Gastrocnemius medialis (tissue), 4 donors: Measurements from ENCODE around the gene PTPA. TPM values are rescaled to one million over a fixed set of nuclear protein-coding genes. Genes with fewer than 3 reads are reported as not detected.

Experiments used
- ATAC-seq, 2 donors: fragments of 150-250 bp; one replicate each; pipeline ENCODE4 v1.9.1; 2016
- DNase-seq, 2 donors: peaks; one replicate each; pipeline ENCODE4 v3.0.0-alpha.2; 2019
- H3K27ac ChIP-seq, 4 donors: fragments of 200-600 bp; sonication (generic); 1 replicate in 1 of 4; 2 replicates in 3 of 4; pipeline ENCODE4 v1.5.1; 2016 to 2018; ENCODE audit warnings: mild to moderate bottlenecking in 2 of 4, moderate library complexity in 1 of 4
- H3K27me3 ChIP-seq, 3 donors: fragments of 200-600 bp; sonication (generic) in 2 of 3; 1 replicate in 1 of 3; 2 replicates in 2 of 3; pipeline versions ENCODE4 v1.5.1 to v1.6.0; 2016 to 2019; ENCODE audit warnings: mild to moderate bottlenecking in 1 of 3, moderate library complexity in 1 of 3
- H3K36me3 ChIP-seq, 2 donors: fragments of 200-600 bp; sonication (generic) in 1 of 2; one replicate each; pipeline ENCODE4 v1.5.1; 2017 to 2018
- H3K4me1 ChIP-seq, 2 donors: fragments of 200-600 bp; sonication (generic) in 1 of 2; one replicate each; pipeline ENCODE4 v1.5.1; 2016 to 2017; ENCODE audit warnings: mild to moderate bottlenecking in 2 of 2
- H3K4me3 ChIP-seq, 4 donors: fragments of 200-600 bp; sonication (generic) in 3 of 4; 1 replicate in 1 of 4; 2 replicates in 3 of 4; pipeline ENCODE4 v1.5.1; 2016 to 2019; ENCODE audit warnings: mild to moderate bottlenecking in 2 of 4
- H3K9me3 ChIP-seq, 3 donors: fragments of 200-600 bp; sonication (generic) in 2 of 3; 1 replicate in 1 of 3; 2 replicates in 2 of 3; pipeline ENCODE4 v1.5.1; 2016 to 2019
- CTCF ChIP-seq, 5 experiments: fragments of 450-650 bp in 3 of 5; fragments of 200-600 bp in 2 of 5; sonication (generic) in 2 of 5; IDR thresholded peaks in 4 of 5; conservative IDR thresholded peaks in 1 of 5; 1 replicate in 4 of 5; 2 replicates in 1 of 5; pipeline ENCODE4 v1.5.1; 2016 to 2019; ENCODE audit warnings: antibody characterized with exemption in 5 of 5, mild to moderate bottlenecking in 3 of 5, moderate library complexity in 3 of 5
- POLR2A ChIP-seq, 2 donors: fragments of 450-650 bp; IDR thresholded peaks; one replicate each; pipeline ENCODE4 v1.6.1; 2017; ENCODE audit warnings: antibody characterized with exemption in 2 of 2, mild to moderate bottlenecking in 2 of 2, moderate library complexity in 2 of 2
- in situ Hi-C, 4 donors: fragments of 200-750 bp; cut with MboI; loops; one replicate each; pipeline versions ENCODE4 v1.15.0 to v1.8.0; 2017; ENCODE audit warnings: low sequenced_read_pairs in 4 of 4
- intact Hi-C: fragments of 100-400 bp; cut with DNase I; formaldehyde crosslinking; loops from one replicate; pipeline ENCODE4 v1.15.1; 2023; ENCODE audit warnings: low total_unique reads
- total RNA-seq, 4 donors: library from RNA; depleted of rRNA; stranded (reverse); fragments of >200 nt; gene quantifications; one replicate each; pipeline versions ENCODE4 v1.1.0 to v1.2.3, GENCODE V29; 2016

The PTPA gene
- total RNA-seq, 4 donors from 2014 or later = 37.6 to 71.6 (median 53.5) TPM

- no peaks in the 10 kb centered on the region for H3K36me3 ChIP-seq
- intact Hi-C loops = no loop called here
- ATAC-seq (peak; percentile 15 to 61), DNase-seq (peak in 1 of 2 donors; percentile 50)
- peaks cover 15 to 20% of the 10 kb centered on the region in 2 donors for H3K4me1 ChIP-seq
- H3K27me3 ChIP-seq = no peaks in the 10 kb centered on the region
- in situ Hi-C loops = no loop called here
- H3K4me3 ChIP-seq = no peak overlapping the region
- TF ChIP-seq CTCF (IDR thresholded peaks at IDR 0.05 in 4 of 5, conservative IDR thresholded peaks at IDR 0.05 in 1 of 5) = no peak
- TF ChIP-seq POLR2A (IDR thresholded peaks at IDR 0.05) = no peak
- peak overlapping the region; percentile 40 to 59 (median 48) for H3K27ac ChIP-seq
- no peaks in the 10 kb centered on the region for H3K9me3 ChIP-seq
These were observed 53.2 kb downstream of the PTPA start for GRCh38 chr9:129164246-129164930.

- H3K9me3 ChIP-seq = no peaks in the 10 kb centered on the region
- no peak overlapping the region for H3K27ac ChIP-seq
- ATAC-seq (no peak), DNase-seq (no peak)
- TF ChIP-seq POLR2A (IDR thresholded peaks at IDR 0.05) = no peak
- TF ChIP-seq CTCF (IDR thresholded peaks at IDR 0.05 in 4 of 5, conservative IDR thresholded peaks at IDR 0.05 in 1 of 5) = no peak
- H3K27me3 ChIP-seq = no peaks in the 10 kb centered on the region
- in situ Hi-C loops = no loop called here
- no peaks in the 10 kb centered on the region for H3K36me3 ChIP-seq
- H3K4me3 ChIP-seq = no peak overlapping the region
- intact Hi-C loops = no loop called here
- peaks cover 15 to 20% of the 10 kb centered on the region in 2 donors for H3K4me1 ChIP-seq
These were observed 54.0 kb downstream of the PTPA start for GRCh38 chr9:129165198-129165597.

GRCh38 chr9:129166623-129167557, 55.7 kb downstream of the PTPA start:
- DNase-seq = peak in 1 of 2 donors; percentile 33
- ATAC-seq = peak; percentile 48 to 66
- peak in 1 of 2 donors; percentile 20 for TF ChIP-seq POLR2A (IDR thresholded peaks at IDR 0.05)
- TF ChIP-seq CTCF (IDR thresholded peaks at IDR 0.05 in 4 of 5, conservative IDR thresholded peaks at IDR 0.05 in 1 of 5) = no peak
- Histone ChIP-seq H3K36me3 (no peaks in the 10 kb centered on the region), H3K27ac (peak overlapping the region; percentile 33 to 79 (median 66)), H3K4me3 (peak overlapping the region in 3 of 4 donors; percentile 39 to 47 (median 44)), H3K9me3 (no peaks in the 10 kb centered on the region), H3K4me1 (peaks cover 15 to 20% of the 10 kb centered on the region in 2 donors), H3K27me3 (no peaks in the 10 kb centered on the region)
- in situ Hi-C loops (no loop called here), intact Hi-C loops (no loop called here)

GRCh38 chr9:129170229-129170628, 59.0 kb downstream of the PTPA start:
- no peak for DNase-seq
- Histone ChIP-seq H3K27ac (no peak overlapping the region), H3K4me3 (no peak overlapping the region), H3K4me1 (peaks cover 11 to 26% of the 10 kb centered on the region in 2 donors), H3K36me3 (no peaks in the 10 kb centered on the region), H3K9me3 (no peaks in the 10 kb centered on the region), H3K27me3 (peaks cover 0 to 5% (median 0%) of the 10 kb centered on the region in 3 donors)
- intact Hi-C loops = no loop called here
- TF ChIP-seq CTCF (IDR thresholded peaks at IDR 0.05 in 4 of 5, conservative IDR thresholded peaks at IDR 0.05 in 1 of 5) = no peak
- TF ChIP-seq POLR2A (IDR thresholded peaks at IDR 0.05) = no peak
- in situ Hi-C loops = no loop called here
- no peak for ATAC-seq
